PC-3 (cell line): ENCODE data around the gene P2RX5. TPM values are rescaled to one million over a fixed set of nuclear protein-coding genes. Genes with fewer than 3 reads are reported as not detected.

Source experiments
- ATAC-seq: fragments of 200-7000 bp; cut with Tn5 transposase; 2 replicates; pipeline ENCODE4 v1.9.1; 2020; ENCODE audit warnings: mild to moderate bottlenecking, moderate library complexity
- BruUV-seq: library from RNA; stranded (reverse); fragments of 400-500 nt; replicated peaks from 2 replicates; lab custom pipeline; 2021; lab: Mats Ljungman, UMichigan
- CTCF ChIA-PET: fragments of 300-600 bp; sonication (Branson Sonifier 250); formaldehyde crosslinking; loops from one replicate; lab custom pipeline; 2022; ENCODE audit warnings: antibody characterized with exemption; lab: Charles Lee
- POLR2A ChIA-PET: fragments of 300-600 bp; sonication (Branson Sonifier 250); formaldehyde crosslinking; loops from one replicate; lab custom pipeline; 2022; ENCODE audit warnings: antibody characterized with exemption; ENCODE audit not compliant: unreplicated experiment; lab: Charles Lee
- DNase-seq: peaks from one replicate; pipeline ENCODE4 v3.0.0-alpha.2; 2015
- H2AFZ ChIP-seq: fragments of 300-600 bp; sonication (generic); 2 replicates; pipeline ENCODE4 v1.6.0; 2016; ENCODE audit warnings: antibody characterized with exemption, low read length
- H3F3A ChIP-seq: fragments of 300-600 bp; sonication (generic); one replicate; pipeline ENCODE4 v1.6.0; 2017; ENCODE audit warnings: antibody characterized with exemption, low read length, control low read depth, mild to moderate bottlenecking; ENCODE audit not compliant: unreplicated experiment
- H3K27ac ChIP-seq: fragments of 300-600 bp; sonication (generic); 2 replicates; pipeline ENCODE4 v1.5.1; 2016; ENCODE audit warnings: mild to moderate bottlenecking, low read length
- H3K27me3 ChIP-seq: fragments of 300-600 bp; sonication (generic); 2 replicates; pipeline ENCODE4 v1.6.1; 2016; ENCODE audit warnings: low read length, mixed read lengths
- H3K36me3 ChIP-seq: fragments of 300-600 bp; sonication (generic); 2 replicates; pipeline ENCODE4 v1.6.1; 2016; ENCODE audit warnings: low read depth, mixed run types, low read length, mixed read lengths
- H3K4me1 ChIP-seq: fragments of 300-600 bp; sonication (generic); 2 replicates; pipeline ENCODE4 v1.5.1; 2016; ENCODE audit warnings: low read length; ENCODE audit not compliant: insufficient read depth
- H3K4me2 ChIP-seq: fragments of 300-600 bp; sonication (generic); 2 replicates; pipeline ENCODE4 v1.6.0; 2016; ENCODE audit warnings: low read length
- H3K4me3 ChIP-seq: fragments of 300-600 bp; sonication (generic); 2 replicates; pipeline ENCODE4 v1.5.1; 2016; ENCODE audit warnings: mild to moderate bottlenecking, low read length, mixed read lengths
- H3K79me2 ChIP-seq: fragments of 300-600 bp; sonication (generic); 2 replicates; pipeline ENCODE4 v1.6.1; 2017; ENCODE audit warnings: low read length, mixed read lengths
- H3K9ac ChIP-seq: fragments of 300-600 bp; sonication (generic); 2 replicates; pipeline ENCODE4 v1.6.0; 2016; ENCODE audit warnings: mild to moderate bottlenecking, low read length
- H3K9me2 ChIP-seq: fragments of 300-600 bp; sonication (generic); replicated peaks from 2 replicates; pipeline ENCODE4 v1.6.1; 2016; ENCODE audit warnings: mixed run types, low read length, mixed read lengths
- H3K9me3 ChIP-seq: fragments of 300-600 bp; sonication (generic); 2 replicates; pipeline ENCODE4 v1.6.1; 2016; ENCODE audit warnings: low read length, mixed read lengths
- H4K20me1 ChIP-seq: fragments of 300-600 bp; sonication (generic); 2 replicates; pipeline ENCODE4 v1.6.1; 2016; ENCODE audit warnings: low read length, mixed read lengths
- CTCF ChIP-seq: fragments of 300-600 bp; sonication (generic); conservative IDR thresholded peaks from 2 replicates; pipeline ENCODE4 v1.5.1; 2017; ENCODE audit warnings: antibody characterized with exemption, low read depth, mild to moderate bottlenecking, low read length
- EZH2 ChIP-seq: fragments of 300-600 bp; sonication (generic); IDR thresholded peaks from one replicate; pipeline ENCODE4 v1.6.1; 2017; ENCODE audit warnings: antibody characterized with exemption, mild to moderate bottlenecking, low read length; ENCODE audit not compliant: unreplicated experiment
- EZH2phosphoT487 ChIP-seq: fragments of 300-600 bp; sonication (generic); IDR thresholded peaks from 2 replicates; pipeline ENCODE4 v1.6.1; 2018; ENCODE audit warnings: mild to moderate bottlenecking, antibody characterized with exemption, low read length, borderline replicate concordance
- intact Hi-C: fragments of 100-400 bp; cut with micrococcal nuclease; formaldehyde crosslinking; loops from 2 replicates; pipeline ENCODE4 v1.9.0; 2023
- total RNA-seq: library from RNA; depleted of rRNA; stranded (reverse); fragments of >200 nt; gene quantifications from 2 replicates; pipeline ENCODE4 v1.2.3, GENCODE V29; 2014

Gene P2RX5
- total RNA-seq, 1 experiment from 2014 or later, result 13.0 TPM

- H2AFZ ChIP-seq, result no peak overlapping the region
- no peaks in the 10 kb centered on the region for H3K79me2 ChIP-seq
- H3K27me3 ChIP-seq, result no peaks in the 10 kb centered on the region
- H3K9me3 ChIP-seq, result no peaks in the 10 kb centered on the region
- ChIA-PET CTCF (no interaction called here), POLR2A (no interaction called here)
- intact Hi-C loops, result no loop called here
- H3K36me3 ChIP-seq, result no peaks in the 10 kb centered on the region
- H4K20me1 ChIP-seq, result no peaks in the 10 kb centered on the region
- BruUV-seq, result no TSS peak
- TF ChIP-seq EZH2phosphoT487 (no peak), EZH2 (no peak), CTCF (no peak)
- no peaks in the 10 kb centered on the region for H3F3A ChIP-seq
- DNase-seq (no peak), ATAC-seq (no peak)
- H3K27ac ChIP-seq, result no peak overlapping the region
- no peak overlapping the region for H3K4me3 ChIP-seq
- no peaks in the 10 kb centered on the region for H3K4me1 ChIP-seq
- no peak overlapping the region for H3K4me2 ChIP-seq
- no peaks in the 10 kb centered on the region for H3K9me2 ChIP-seq
- H3K9ac ChIP-seq, result no peak overlapping the region
Measured at GRCh38 chr17:3643889-3644349, 52.0 kb downstream of the P2RX5 start.

GRCh38 chr17:3641717-3642486 lies 54.1 kb downstream of the P2RX5 start:
- CTCF ChIA-PET, result no interaction called here

More at GRCh38 chr17:3641717-3642486, 54.1 kb downstream of the P2RX5 start:
- no peak overlapping the region for H3K4me2 ChIP-seq
- no peak for TF ChIP-seq EZH2
- TF ChIP-seq EZH2phosphoT487, result no peak
- TF ChIP-seq CTCF, result no peak
- no peaks in the 10 kb centered on the region for H3K36me3 ChIP-seq
- no peaks in the 10 kb centered on the region for H3K4me1 ChIP-seq
- no TSS peak for BruUV-seq
- H3K27me3 ChIP-seq, result no peaks in the 10 kb centered on the region
- ATAC-seq (no peak), DNase-seq (no peak)
- POLR2A ChIA-PET, result no interaction called here
- H3K4me3 ChIP-seq, result no peak overlapping the region
- H3K79me2 ChIP-seq, result peaks cover 8% of the 10 kb centered on the region; the same call in 1 of the 2 replicates
- H3K9ac ChIP-seq, result no peak overlapping the region
- H3F3A ChIP-seq, result no peaks in the 10 kb centered on the region
- no peaks in the 10 kb centered on the region for H3K9me2 ChIP-seq
- H2AFZ ChIP-seq, result no peak overlapping the region
- no peaks in the 10 kb centered on the region for H3K9me3 ChIP-seq
- no peak overlapping the region for H3K27ac ChIP-seq
- intact Hi-C loops, result no loop called here
- no peaks in the 10 kb centered on the region for H4K20me1 ChIP-seq
